Motor neuron (in vitro differentiated cells): Measurements from ENCODE around the gene DCAF7. TPM values are rescaled to one million over a fixed set of nuclear protein-coding genes. Genes with fewer than 3 reads are reported as not detected.
A peak's percentile ranks its signal among the peaks of the same experiment; 100 is the strongest.

Experiments
- ATAC-seq, 8 experiments: fragments of 200-7000 bp; cut with Tn5 transposase; replicated peaks in 6 of 8; 2 replicates each; pipeline ENCODE4 v1.8.0; 2021; ENCODE audit warnings: mild to moderate bottlenecking in 8 of 8, moderate library complexity in 8 of 8
- H3K27ac ChIP-seq, 2 donors: fragments of 250-450 bp; sonication (Bioruptor Pico); 2 replicates each; pipeline ENCODE4 v1.9.0; 2021; ENCODE audit warnings: antibody characterized with exemption in 2 of 2, mild to moderate bottlenecking in 2 of 2, moderate library complexity in 1 of 2
- H3K4me1 ChIP-seq, 2 donors: fragments of 250-450 bp; sonication (Bioruptor Pico); replicated peaks in 1 of 2; 2 replicates each; pipeline ENCODE4 v1.6.1; 2021; ENCODE audit warnings: antibody characterized with exemption in 2 of 2, mild to moderate bottlenecking in 2 of 2, moderate library complexity in 1 of 2
- H3K4me3 ChIP-seq, 5 donors: fragments of 250-450 bp; sonication (Bioruptor Pico); 2 replicates each; pipeline ENCODE4 v1.9.0; 2021; ENCODE audit warnings: antibody characterized with exemption in 5 of 5, mild to moderate bottlenecking in 5 of 5, moderate library complexity in 4 of 5
- WGBS, 10 experiments: fragments of 450-650 bp; shearing (Covaris generic); methylation state at CpG; one replicate each; pipeline ENCODE4 v1.0.0; 2022; 5-methylcytosine and 5-hydroxymethylcytosine counted together
- in situ Hi-C, 9 experiments: fragments of 400-800 bp; cut with MboI; loops; one replicate each; pipeline ENCODE4 v1.15.0; 2021; ENCODE audit warnings: low sequenced_read_pairs in 9 of 9, low pct_unique_long_range_greater_than_20kb in 2 of 9; ENCODE audit not compliant: unreplicated experiment in 9 of 9
- total RNA-seq, 8 experiments: library from RNA; unstranded; fragments of 300-600 nt; gene quantifications; 2 replicates each; pipeline versions ENCODE4 v1.2.3 to v1.2.4, GENCODE V29; 2022

DCAF7 gene
- 10 to 100 TPM; 31.5 to 79.4 (median 61.1) TPM for total RNA-seq

DNA sequence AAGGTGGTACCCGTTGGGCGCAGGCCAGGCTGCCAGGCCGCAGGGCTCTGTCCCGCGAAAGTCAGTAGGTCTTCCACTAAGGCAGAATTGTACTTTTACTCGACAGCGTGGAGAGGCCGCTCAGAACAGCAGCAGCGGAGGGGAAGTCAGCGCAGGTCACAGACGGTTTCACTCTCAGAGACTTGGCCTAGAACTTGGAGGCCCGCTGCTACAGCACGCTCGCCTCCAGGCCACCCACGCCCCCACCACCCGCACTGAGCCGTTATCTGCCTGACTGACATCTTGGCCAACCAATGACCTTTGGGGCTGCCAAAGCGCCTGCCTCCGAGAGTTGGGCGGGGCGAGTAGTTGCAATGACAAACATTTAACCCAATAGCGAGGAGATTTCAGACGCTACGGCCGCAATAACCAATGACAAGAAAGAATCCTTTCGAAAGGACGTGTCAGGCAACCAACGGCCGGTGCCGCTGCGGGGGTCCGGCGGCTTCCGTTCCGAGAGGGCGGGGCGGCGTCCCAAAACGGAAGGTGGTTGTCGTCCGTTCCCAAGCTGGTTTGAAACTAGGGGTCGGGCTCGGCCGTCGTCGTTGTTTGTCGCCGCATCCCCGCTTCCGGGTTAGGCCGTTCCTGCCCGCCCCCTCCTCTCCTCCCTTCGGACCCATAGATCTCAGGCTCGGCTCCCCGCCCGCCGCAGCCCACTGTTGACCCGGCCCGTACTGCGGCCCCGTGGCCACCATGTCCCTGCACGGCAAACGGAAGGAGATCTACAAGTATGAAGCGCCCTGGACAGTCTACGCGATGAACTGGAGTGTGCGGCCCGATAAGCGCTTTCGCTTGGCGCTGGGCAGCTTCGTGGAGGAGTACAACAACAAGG lies at the start of gene DCAF7:
DCAF7 (plus strand) TSS at position 532 of the 871 bp plus-strand sequence; CDS start at position 733, 201 bp downstream.
- 0 to 5% (median 0%) methylated on average over 1 to 13 of the region's 72 CpGs; no CpG with 5 or more reads in 3 of the 10 experiments for WGBS, 10 experiments
- peak within 1 kb of the TSS; percentile 92 to 93 for H3K27ac ChIP-seq
- peak; percentile 88 to 95 (median 94) for ATAC-seq
- H3K4me1 ChIP-seq, result peaks cover 0 to 19% of the 10 kb centered on the region in 2 donors
- in situ Hi-C loops, result no loop called here
- H3K4me3 ChIP-seq, result peak within 1 kb of the TSS; percentile 59 to 90 (median 76)

DNA sequence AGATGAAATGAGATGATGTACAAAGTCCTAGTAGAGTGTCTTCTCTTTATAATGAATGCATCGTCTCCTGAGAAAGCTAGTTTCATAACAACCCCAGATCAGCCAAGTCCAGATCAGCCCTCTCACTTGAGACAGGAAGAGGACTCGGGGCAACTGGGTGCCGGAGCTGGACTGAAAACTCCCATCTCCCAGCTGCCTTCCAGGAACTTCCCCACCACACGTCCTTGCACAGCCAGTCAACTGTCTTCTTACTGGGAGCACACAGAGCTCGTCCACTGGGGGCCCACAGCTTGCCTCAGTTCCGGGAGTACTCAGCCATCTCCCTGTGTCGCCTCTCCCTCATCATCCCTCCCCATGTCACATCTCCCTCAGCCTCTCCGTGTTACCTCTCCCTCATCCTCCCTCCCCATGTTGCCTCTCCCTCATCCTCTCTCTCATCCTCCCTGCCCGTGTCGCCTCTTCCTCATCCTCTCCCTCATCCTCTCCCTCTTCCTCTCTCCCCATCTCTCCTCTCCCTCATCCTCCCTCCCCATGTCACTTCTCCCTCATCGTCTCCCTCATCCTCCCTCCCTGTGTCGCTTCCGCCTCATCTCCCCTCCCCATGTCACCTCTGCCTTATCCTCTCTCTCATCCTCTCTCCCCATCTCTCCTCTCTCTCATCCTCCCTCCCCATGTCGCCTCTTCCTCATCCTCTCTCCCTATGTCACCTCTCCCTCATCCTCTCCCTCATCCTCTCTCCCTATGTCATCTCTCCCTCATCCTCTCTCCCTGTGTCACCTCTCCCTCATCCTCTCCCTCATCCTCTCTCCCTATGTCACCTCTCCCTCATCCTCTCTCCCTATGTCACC lies 49.5 kb upstream of the DCAF7 start:
- in situ Hi-C loops, result no loop called here
- 4 to 75% (median 56%) methylated on average over 1 to 8 of the region's 14 CpGs; no CpG with 5 or more reads in 2 of the 10 experiments for WGBS, 10 experiments
- Histone ChIP-seq H3K4me1 (peaks cover 0 to 4% of the 10 kb centered on the region in 2 donors), H3K27ac (no peak overlapping the region), H3K4me3 (no peak overlapping the region)
- ATAC-seq, result no peak

- peaks cover 0 to 4% of the 10 kb centered on the region in 2 donors for H3K4me1 ChIP-seq
- H3K4me3 ChIP-seq, result no peak overlapping the region
- H3K27ac ChIP-seq, result no peak overlapping the region
- in situ Hi-C loops, result no loop called here
- 19 to 92% (median 43%) methylated on average over 2 to 6 of the region's 8 CpGs for WGBS, 10 experiments
- peak in 2 of 8 experiments; percentile 56 to 60 for ATAC-seq
Observed at GRCh38 chr17:63503341-63503705, 47.0 kb upstream of the DCAF7 start.

- H3K27ac ChIP-seq, result no peak overlapping the region
- ATAC-seq, result no peak
- in situ Hi-C loops, result no loop called here
Observed at GRCh38 chr17:63504261-63504660, 46.0 kb upstream of the DCAF7 start.

DNA sequence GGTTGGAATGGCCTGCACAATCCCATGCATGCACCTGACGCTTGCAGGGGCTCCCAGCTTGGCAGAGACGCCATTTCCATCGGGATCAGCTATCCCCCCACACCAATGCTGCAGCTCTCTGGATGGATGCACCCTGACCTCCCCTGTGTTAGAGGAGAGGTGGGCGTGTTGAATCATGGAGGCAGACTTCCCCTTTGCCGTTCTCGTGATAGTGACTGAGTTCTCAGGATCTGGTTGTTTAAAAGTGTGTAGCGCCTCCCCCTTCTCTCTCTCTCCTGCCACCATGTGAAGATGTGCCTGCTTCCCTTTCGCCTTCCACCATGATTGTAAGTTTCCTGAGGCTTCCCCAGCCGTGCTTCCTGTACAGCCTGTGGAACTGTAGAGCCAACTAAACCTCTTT lies 44.9 kb upstream of the DCAF7 start:
- no peak for ATAC-seq
- Histone ChIP-seq H3K4me3 (no peak overlapping the region), H3K27ac (no peak overlapping the region), H3K4me1 (peaks cover 0 to 4% of the 10 kb centered on the region in 2 donors)
- 49 to 100% (median 60%) methylated on average over 1 to 5 of the region's 9 CpGs; no CpG with 5 or more reads in 3 of the 10 experiments for WGBS, 10 experiments
- in situ Hi-C loops, result no loop called here

More at GRCh38 chr17:63504261-63504660, 46.0 kb upstream of the DCAF7 start:
- H3K4me1 ChIP-seq, result peaks cover 0 to 4% of the 10 kb centered on the region in 2 donors
- H3K4me3 ChIP-seq, result no peak overlapping the region

- in situ Hi-C loops, result no loop called here
- 20 to 100% (median 80%) methylated on average over 1 to 2 of the region's 3 CpGs; no CpG with 5 or more reads in 5 of the 10 experiments for WGBS, 10 experiments
- Histone ChIP-seq H3K4me3 (no peak overlapping the region), H3K27ac (no peak overlapping the region), H3K4me1 (peaks cover 0 to 4% of the 10 kb centered on the region in 2 donors)
- ATAC-seq, result no peak
Observed at GRCh38 chr17:63506627-63507026, 43.6 kb upstream of the DCAF7 start.

DNA sequence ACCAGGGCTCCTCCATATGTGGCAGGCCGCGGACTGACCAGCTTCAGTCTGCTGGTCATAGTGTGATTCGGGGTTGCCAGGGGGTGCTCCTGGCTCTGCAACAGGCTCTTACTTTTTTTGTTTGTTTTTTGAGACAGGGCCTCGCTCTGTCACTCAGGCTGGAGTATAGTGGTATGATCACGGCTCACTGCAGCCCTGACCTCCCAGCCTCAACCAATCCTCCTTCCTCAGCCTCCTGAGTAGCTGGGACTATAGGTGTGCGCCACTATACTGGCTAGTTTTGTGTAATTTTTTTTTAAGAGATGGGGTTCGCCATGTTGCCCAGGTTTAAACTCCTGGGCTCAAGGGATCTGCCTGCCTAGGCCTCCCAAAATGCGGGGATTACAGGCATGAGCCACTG lies 38.9 kb upstream of the DCAF7 start:
- Histone ChIP-seq H3K4me3 (no peak overlapping the region), H3K27ac (no peak overlapping the region), H3K4me1 (no peaks in the 10 kb centered on the region)
- no peak for ATAC-seq
- 0 to 100% (median 74%) methylated on average over 1 to 6 of the region's 8 CpGs; no CpG with 5 or more reads in 5 of the 10 experiments for WGBS, 10 experiments
- in situ Hi-C loops, result no loop called here

- H3K4me3 ChIP-seq, result no peak overlapping the region
- 57 to 92% (median 80%) methylated on average over 2 to 3 of the region's 3 CpGs; no CpG with 5 or more reads in 5 of the 10 experiments for WGBS, 10 experiments
- no peaks in the 10 kb centered on the region for H3K4me1 ChIP-seq
- ATAC-seq, result no peak
- H3K27ac ChIP-seq, result no peak overlapping the region
- in situ Hi-C loops, result no loop called here
Observed at GRCh38 chr17:63512388-63512787, 37.9 kb upstream of the DCAF7 start.

GRCh38 chr17:63512896-63513644 lies 37.2 kb upstream of the DCAF7 start:
- H3K4me1 ChIP-seq, result no peaks in the 10 kb centered on the region
- WGBS, 10 experiments, result 0 to 83% (median 44%) methylated on average over 1 to 4 of the region's 7 CpGs; no CpG with 5 or more reads in 6 of the 10 experiments
- no peak overlapping the region for H3K27ac ChIP-seq
- no peak overlapping the region for H3K4me3 ChIP-seq
- ATAC-seq, result no peak
- in situ Hi-C loops, result no loop called here

GRCh38 chr17:63514477-63514876 lies 35.8 kb upstream of the DCAF7 start:
- H3K4me1 ChIP-seq, result no peaks in the 10 kb centered on the region
- WGBS, 10 experiments, result 81% methylated on average over 3 of the region's 3 CpGs; no CpG with 5 or more reads in 9 of the 10 experiments

DNA sequence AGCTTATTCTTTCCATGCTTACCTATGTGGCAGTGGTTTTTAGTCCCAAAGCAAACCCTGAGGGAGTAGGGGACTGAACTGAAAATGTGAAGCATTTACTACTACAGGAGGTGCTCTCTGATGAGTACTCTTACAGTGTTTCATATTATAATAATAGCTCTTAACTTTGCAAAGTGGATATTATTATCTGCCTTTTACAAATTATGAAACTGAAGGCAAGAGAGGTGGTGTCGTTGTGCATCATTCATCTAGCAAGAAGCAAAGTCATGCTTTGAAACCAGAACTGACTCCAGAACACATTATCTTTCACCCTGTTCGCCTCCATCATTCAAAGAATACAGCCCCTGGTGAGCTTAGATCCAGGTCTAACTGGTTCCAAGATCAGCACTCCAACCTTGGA lies 35.3 kb upstream of the DCAF7 start:
- no peak for ATAC-seq
- in situ Hi-C loops, result no loop called here
- no peak overlapping the region for H3K4me3 ChIP-seq
- H3K27ac ChIP-seq, result no peak overlapping the region
- no peaks in the 10 kb centered on the region for H3K4me1 ChIP-seq
- 14 to 80% (median 48%) methylated on average over 1 to 2 of the region's 2 CpGs; no CpG with 5 or more reads in 6 of the 10 experiments for WGBS, 10 experiments

More at GRCh38 chr17:63514477-63514876, 35.8 kb upstream of the DCAF7 start:
- Histone ChIP-seq H3K27ac (no peak overlapping the region), H3K4me3 (no peak overlapping the region)
- ATAC-seq, result no peak
- in situ Hi-C loops, result no loop called here

DNA sequence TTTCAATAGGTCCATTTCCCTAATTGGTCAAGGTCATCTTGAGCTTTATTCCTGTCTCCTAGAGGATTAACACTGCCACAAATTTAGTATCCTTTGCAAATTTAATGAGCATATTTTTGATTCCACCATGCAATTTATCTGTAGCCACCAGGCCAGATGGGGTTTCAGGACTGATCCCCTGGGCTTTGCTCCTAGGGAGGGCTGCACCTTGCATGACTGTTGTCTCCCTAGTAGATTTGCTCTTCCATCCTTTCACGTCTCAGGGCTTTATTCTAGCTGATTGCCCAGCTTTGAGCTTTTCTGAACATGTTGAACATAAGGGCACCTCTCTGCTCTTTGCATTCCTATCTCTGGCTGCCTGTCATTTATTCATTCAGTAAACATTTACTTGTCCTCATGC lies 34.9 kb upstream of the DCAF7 start:
- 0 to 20% (median 17%) methylated on average over 1 of the region's 1 CpG; no CpG with 5 or more reads in 7 of the 10 experiments for WGBS, 10 experiments
- ATAC-seq, result no peak
- Histone ChIP-seq H3K4me1 (no peaks in the 10 kb centered on the region), H3K27ac (no peak overlapping the region), H3K4me3 (no peak overlapping the region)
- in situ Hi-C loops, result no loop called here
